Endothelial cell of umbilical vein (primary cell): Measurements from ENCODE around the gene USP28.

Experiments used
- EZH2 ChIP-seq: IDR thresholded peaks from 2 replicates; pipeline ENCODE4 v1.6.1; 2012; ENCODE audit warnings: borderline replicate concordance, low read depth, mild to moderate bottlenecking, moderate library complexity, low read length, inconsistent platforms; ENCODE audit not compliant: severe bottlenecking
- GATA2 ChIP-seq: IDR thresholded peaks from 2 replicates; pipeline ENCODE4 v1.7.0; 2011; ENCODE audit warnings: low read depth, mild to moderate bottlenecking, moderate library complexity, mixed read lengths, low read length; ENCODE audit not compliant: insufficient read length, insufficient read depth
- JUN ChIP-seq: IDR thresholded peaks from 2 replicates; pipeline ENCODE4 v1.6.1; 2011; ENCODE audit warnings: borderline replicate concordance, low read depth; ENCODE audit not compliant: insufficient read length, insufficient read depth
- MYC ChIP-seq: IDR thresholded peaks from one replicate; pipeline ENCODE4 v1.6.1; 2011; ENCODE audit warnings: mild to moderate bottlenecking, low read depth, low read length
- POLR2A ChIP-seq: IDR thresholded peaks from 2 replicates; pipeline ENCODE4 v1.6.1; 2012; ENCODE audit warnings: low read depth, mild to moderate bottlenecking, control low read depth, low read length
- POLR2AphosphoS5 ChIP-seq: IDR thresholded peaks from 2 replicates; pipeline ENCODE4 v1.6.1; 2012; ENCODE audit warnings: low read depth, mild to moderate bottlenecking, control low read depth, low read length, moderate library complexity; ENCODE audit not compliant: insufficient read depth
- TF ChIP-seq, protein P1 (sequence below), 2 donors: IDR thresholded peaks; 1 replicate in 1 of 2; 2 replicates in 1 of 2; pipeline ENCODE4 v1.5.1; 2011; ENCODE audit warnings: low read length in 2 of 2, mild to moderate bottlenecking in 2 of 2, moderate library complexity in 2 of 2, control low read depth in 1 of 2, inconsistent platforms in 1 of 2, low read depth in 1 of 2; ENCODE audit not compliant: insufficient read depth in 1 of 2; ENCODE audit errors: extremely low read depth in 1 of 2

DNA sequence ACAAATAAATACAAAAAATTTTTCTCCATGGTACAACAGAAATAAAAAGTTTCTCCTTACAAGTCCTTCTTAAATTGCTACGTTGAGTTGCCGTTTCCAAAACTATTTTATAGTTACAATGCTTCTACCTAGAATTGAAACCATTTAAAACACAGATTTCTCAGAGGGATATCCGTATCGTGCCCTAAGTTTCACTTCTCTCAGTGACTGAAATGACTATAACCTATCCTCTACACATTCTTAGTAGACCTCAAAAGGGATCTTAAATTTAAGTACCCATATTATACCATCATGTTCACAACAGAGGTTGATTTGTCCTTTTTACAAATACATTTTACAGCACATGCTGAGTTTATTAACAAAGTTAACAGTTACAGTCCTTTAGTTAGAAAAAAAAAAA, 44.1 kb downstream of the USP28 start:
- TF ChIP-seq MYC (no peak), POLR2A (no peak), POLR2AphosphoS5 (no peak), JUN (no peak), GATA2 (no peak), EZH2 (no peak)
- TF ChIP-seq, protein P1, sequence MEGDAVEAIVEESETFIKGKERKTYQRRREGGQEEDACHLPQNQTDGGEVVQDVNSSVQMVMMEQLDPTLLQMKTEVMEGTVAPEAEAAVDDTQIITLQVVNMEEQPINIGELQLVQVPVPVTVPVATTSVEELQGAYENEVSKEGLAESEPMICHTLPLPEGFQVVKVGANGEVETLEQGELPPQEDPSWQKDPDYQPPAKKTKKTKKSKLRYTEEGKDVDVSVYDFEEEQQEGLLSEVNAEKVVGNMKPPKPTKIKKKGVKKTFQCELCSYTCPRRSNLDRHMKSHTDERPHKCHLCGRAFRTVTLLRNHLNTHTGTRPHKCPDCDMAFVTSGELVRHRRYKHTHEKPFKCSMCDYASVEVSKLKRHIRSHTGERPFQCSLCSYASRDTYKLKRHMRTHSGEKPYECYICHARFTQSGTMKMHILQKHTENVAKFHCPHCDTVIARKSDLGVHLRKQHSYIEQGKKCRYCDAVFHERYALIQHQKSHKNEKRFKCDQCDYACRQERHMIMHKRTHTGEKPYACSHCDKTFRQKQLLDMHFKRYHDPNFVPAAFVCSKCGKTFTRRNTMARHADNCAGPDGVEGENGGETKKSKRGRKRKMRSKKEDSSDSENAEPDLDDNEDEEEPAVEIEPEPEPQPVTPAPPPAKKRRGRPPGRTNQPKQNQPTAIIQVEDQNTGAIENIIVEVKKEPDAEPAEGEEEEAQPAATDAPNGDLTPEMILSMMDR (IDR thresholded peaks at IDR 0.05; ENCODE audit: extremely low read depth in 1 of 2, insufficient read depth in 1 of 2, low read depth in 1 of 2, low read length in 2 of 2), result no peak
